Mammary epithelial cell (primary cell): Measurements from ENCODE around the gene COL13A1.

Source experiments
- CTCF ChIP-seq, 2 donors: IDR thresholded peaks in 1 of 2; conservative IDR thresholded peaks in 1 of 2; 2 replicates each; pipeline ENCODE4 v1.5.1; 2011 to 2012; ENCODE audit warnings: inconsistent platforms in 2 of 2, low read length in 2 of 2, mild to moderate bottlenecking in 2 of 2, control low read depth in 1 of 2, low read depth in 1 of 2; ENCODE audit not compliant: insufficient read depth in 1 of 2; ENCODE audit errors: extremely low read depth in 1 of 2
- EZH2 ChIP-seq: IDR thresholded peaks from 2 replicates; pipeline ENCODE4 v1.6.1; 2012; ENCODE audit warnings: low read length, inconsistent platforms, borderline replicate concordance

DNA sequence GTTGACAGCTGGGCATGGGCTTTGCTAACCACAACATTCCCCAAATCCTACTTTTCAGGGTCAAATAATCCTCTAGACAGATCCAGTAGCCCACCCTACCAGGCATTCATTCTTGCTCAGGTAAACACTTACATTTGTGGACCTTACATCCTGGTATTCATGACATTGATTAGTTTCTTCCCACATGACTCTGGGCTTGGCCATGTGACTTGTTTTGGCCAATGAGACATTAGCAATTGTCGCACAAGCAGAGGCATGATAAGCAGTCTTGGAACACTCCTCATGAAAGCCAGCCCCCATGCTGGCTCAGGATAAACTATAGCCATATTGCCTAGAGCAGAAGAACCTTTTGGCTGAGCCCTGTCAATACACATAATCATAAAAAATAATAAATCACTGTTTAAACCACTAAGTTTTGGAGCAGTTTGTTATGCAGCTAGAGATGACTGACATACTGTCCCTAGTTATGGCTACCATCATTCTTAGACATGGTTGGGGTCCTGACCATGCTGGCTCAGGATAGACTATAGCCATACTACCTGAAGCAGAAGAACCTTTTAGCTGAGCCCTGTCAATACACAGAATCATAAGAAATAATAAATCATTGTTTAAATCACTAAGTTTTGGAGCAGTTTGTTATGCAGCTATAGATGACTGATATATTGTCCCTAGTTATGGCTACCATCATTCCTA, 6.3 kb upstream of the COL13A1 start:
- TF ChIP-seq CTCF (conservative IDR thresholded peaks at IDR 0.05 in 1 of 2, IDR thresholded peaks at IDR 0.05 in 1 of 2; ENCODE audit: extremely low read depth in 1 of 2, insufficient read depth in 1 of 2, low read depth in 1 of 2, low read length in 2 of 2): no peak
- TF ChIP-seq EZH2: no peak
